ENCODE results near the gene ADGRV1.

DNA sequence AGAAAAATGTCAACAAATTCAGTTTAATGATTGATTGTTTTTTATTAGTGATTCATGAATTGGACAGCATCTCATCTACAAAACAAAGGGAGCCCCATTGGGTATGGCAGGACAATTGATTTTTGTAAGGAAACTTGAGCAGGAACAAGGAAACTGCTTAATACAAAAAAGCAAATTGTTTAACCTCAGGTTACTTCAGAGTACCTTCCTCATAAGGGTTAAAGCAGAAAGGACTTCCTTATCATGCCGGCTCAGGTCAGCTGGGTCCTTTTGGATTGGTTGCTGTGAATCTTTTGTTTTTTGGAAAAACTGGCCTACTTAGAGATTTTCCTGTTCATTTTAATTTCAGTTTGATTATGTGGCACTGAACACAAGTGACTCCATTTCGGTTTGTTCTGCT lies 612.7 kb downstream of the ADGRV1 start:
- TF ChIP-seq POLR2AphosphoS5 (IDR thresholded peaks at IDR 0.05): no peak
- TF ChIP-seq, protein P1, sequence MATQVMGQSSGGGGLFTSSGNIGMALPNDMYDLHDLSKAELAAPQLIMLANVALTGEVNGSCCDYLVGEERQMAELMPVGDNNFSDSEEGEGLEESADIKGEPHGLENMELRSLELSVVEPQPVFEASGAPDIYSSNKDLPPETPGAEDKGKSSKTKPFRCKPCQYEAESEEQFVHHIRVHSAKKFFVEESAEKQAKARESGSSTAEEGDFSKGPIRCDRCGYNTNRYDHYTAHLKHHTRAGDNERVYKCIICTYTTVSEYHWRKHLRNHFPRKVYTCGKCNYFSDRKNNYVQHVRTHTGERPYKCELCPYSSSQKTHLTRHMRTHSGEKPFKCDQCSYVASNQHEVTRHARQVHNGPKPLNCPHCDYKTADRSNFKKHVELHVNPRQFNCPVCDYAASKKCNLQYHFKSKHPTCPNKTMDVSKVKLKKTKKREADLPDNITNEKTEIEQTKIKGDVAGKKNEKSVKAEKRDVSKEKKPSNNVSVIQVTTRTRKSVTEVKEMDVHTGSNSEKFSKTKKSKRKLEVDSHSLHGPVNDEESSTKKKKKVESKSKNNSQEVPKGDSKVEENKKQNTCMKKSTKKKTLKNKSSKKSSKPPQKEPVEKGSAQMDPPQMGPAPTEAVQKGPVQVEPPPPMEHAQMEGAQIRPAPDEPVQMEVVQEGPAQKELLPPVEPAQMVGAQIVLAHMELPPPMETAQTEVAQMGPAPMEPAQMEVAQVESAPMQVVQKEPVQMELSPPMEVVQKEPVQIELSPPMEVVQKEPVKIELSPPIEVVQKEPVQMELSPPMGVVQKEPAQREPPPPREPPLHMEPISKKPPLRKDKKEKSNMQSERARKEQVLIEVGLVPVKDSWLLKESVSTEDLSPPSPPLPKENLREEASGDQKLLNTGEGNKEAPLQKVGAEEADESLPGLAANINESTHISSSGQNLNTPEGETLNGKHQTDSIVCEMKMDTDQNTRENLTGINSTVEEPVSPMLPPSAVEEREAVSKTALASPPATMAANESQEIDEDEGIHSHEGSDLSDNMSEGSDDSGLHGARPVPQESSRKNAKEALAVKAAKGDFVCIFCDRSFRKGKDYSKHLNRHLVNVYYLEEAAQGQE (IDR thresholded peaks at IDR 0.05; ENCODE audit: borderline replicate concordance): no peak
- TF ChIP-seq, protein P2, sequence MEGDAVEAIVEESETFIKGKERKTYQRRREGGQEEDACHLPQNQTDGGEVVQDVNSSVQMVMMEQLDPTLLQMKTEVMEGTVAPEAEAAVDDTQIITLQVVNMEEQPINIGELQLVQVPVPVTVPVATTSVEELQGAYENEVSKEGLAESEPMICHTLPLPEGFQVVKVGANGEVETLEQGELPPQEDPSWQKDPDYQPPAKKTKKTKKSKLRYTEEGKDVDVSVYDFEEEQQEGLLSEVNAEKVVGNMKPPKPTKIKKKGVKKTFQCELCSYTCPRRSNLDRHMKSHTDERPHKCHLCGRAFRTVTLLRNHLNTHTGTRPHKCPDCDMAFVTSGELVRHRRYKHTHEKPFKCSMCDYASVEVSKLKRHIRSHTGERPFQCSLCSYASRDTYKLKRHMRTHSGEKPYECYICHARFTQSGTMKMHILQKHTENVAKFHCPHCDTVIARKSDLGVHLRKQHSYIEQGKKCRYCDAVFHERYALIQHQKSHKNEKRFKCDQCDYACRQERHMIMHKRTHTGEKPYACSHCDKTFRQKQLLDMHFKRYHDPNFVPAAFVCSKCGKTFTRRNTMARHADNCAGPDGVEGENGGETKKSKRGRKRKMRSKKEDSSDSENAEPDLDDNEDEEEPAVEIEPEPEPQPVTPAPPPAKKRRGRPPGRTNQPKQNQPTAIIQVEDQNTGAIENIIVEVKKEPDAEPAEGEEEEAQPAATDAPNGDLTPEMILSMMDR (IDR thresholded peaks at IDR 0.05; ENCODE audit: poor library complexity, severe bottlenecking): no peak

All from neural cell (in vitro differentiated cells).